ENCODE results near the gene HCN2. TPM values are rescaled to one million over a fixed set of nuclear protein-coding genes. Genes with fewer than 3 reads are reported as not detected.

The HCN2 gene
- total RNA-seq, 3 donors from 2014 or later, result under 0.01 to 0.44 TPM; not detected in 1

GRCh38 chr19:610801-611480, 21.3 kb downstream of the HCN2 start:
- Histone ChIP-seq H3K27ac (peak overlapping the region in 1 of 2 donors; percentile 68), H3K36me3 (no peaks in the 10 kb centered on the region), H3K4me3 (peak overlapping the region; percentile 19 to 61 (median 39)), H3K9me3 (no peaks in the 10 kb centered on the region), H3K4me1 (peaks cover 0 to 6% of the 10 kb centered on the region in 2 donors), H3K27me3 (no peaks in the 10 kb centered on the region)
- no peak for DNase-seq (ENCODE audit: low spot score in 2 of 2)
- intact Hi-C loops (cut with DNase I; ENCODE audit: low total_unique reads), result no loop called here
- no peak for TF ChIP-seq POLR2A (IDR thresholded peaks at IDR 0.05)

DNA sequence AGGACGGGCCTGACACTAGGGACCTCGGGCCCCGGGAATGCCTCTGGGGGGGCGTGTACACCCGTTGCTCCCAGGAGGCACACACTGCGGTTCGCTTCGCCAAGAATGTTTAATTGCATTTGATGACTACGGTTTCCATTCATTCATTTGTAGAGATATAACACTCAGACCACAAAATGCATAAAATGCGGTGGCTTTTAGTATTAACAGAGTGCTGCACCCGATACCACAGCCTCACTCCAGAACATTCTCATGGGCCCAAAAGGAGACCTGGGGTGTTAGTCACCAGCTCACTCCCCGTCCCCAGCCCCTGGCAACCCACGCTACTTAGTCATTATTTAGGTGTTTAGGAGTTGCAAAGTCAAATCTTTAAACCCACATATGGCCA, 21.8 kb downstream of the HCN2 start:
- H3K9me3 ChIP-seq, result no peaks in the 10 kb centered on the region
- H3K4me1 ChIP-seq, result peaks cover 0 to 6% of the 10 kb centered on the region in 2 donors
- no peaks in the 10 kb centered on the region for H3K27me3 ChIP-seq
- no peak overlapping the region for H3K4me3 ChIP-seq
- no peaks in the 10 kb centered on the region for H3K36me3 ChIP-seq
- intact Hi-C loops (cut with DNase I; ENCODE audit: low total_unique reads), result no loop called here
- TF ChIP-seq POLR2AphosphoS5 (IDR thresholded peaks at IDR 0.05), result no peak
- no peak for TF ChIP-seq POLR2A (IDR thresholded peaks at IDR 0.05)
- TF ChIP-seq, protein P1, sequence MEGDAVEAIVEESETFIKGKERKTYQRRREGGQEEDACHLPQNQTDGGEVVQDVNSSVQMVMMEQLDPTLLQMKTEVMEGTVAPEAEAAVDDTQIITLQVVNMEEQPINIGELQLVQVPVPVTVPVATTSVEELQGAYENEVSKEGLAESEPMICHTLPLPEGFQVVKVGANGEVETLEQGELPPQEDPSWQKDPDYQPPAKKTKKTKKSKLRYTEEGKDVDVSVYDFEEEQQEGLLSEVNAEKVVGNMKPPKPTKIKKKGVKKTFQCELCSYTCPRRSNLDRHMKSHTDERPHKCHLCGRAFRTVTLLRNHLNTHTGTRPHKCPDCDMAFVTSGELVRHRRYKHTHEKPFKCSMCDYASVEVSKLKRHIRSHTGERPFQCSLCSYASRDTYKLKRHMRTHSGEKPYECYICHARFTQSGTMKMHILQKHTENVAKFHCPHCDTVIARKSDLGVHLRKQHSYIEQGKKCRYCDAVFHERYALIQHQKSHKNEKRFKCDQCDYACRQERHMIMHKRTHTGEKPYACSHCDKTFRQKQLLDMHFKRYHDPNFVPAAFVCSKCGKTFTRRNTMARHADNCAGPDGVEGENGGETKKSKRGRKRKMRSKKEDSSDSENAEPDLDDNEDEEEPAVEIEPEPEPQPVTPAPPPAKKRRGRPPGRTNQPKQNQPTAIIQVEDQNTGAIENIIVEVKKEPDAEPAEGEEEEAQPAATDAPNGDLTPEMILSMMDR (IDR thresholded peaks at IDR 0.05), result no peak
- H3K27ac ChIP-seq, result peak overlapping the region in 1 of 2 donors; percentile 68
- no peak for DNase-seq (ENCODE audit: low spot score in 2 of 2)

DNA sequence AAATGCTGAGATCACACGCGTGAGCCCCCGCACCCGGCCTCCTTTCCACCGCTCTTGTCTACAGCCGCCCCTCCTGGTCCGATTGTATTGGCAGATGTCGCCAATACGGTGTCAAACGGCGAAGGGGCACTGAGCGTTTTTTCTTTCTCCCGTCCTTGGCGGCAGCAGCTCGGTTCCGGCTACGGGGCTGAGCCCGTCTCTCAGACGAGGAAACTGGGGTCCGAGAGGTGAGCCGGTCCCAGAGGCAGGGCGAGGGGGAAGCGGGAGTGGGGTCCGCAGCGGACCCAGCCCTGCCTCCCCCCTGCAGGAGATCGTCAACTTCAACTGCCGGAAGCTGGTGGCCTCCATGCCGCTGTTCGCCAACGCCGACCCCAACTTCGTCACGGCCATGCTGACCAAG, 23.3 kb downstream of the HCN2 start:
- intact Hi-C loops (cut with DNase I; ENCODE audit: low total_unique reads), result no loop called here
- TF ChIP-seq POLR2A (IDR thresholded peaks at IDR 0.05) (no peak), POLR2AphosphoS5 (IDR thresholded peaks at IDR 0.05) (no peak)
- TF ChIP-seq, protein P1 (IDR thresholded peaks at IDR 0.05), result no peak
- no peaks in the 10 kb centered on the region for H3K27me3 ChIP-seq

GRCh38 chr19:613732-614567, 24.3 kb downstream of the HCN2 start:
- Histone ChIP-seq H3K4me1 (peaks cover 0 to 6% of the 10 kb centered on the region in 2 donors), H3K9me3 (no peaks in the 10 kb centered on the region), H3K4me3 (no peak overlapping the region), H3K27ac (no peak overlapping the region), H3K36me3 (no peaks in the 10 kb centered on the region), H3K27me3 (no peaks in the 10 kb centered on the region)
- TF ChIP-seq POLR2AphosphoS5 (IDR thresholded peaks at IDR 0.05) (no peak), POLR2A (IDR thresholded peaks at IDR 0.05) (no peak)
- TF ChIP-seq, protein P1 (IDR thresholded peaks at IDR 0.05), result no peak
- DNase-seq (ENCODE audit: low spot score in 2 of 2), result no peak
- intact Hi-C loops (cut with DNase I; ENCODE audit: low total_unique reads), result no loop called here

More for the DNA sequence above, 23.3 kb downstream of the HCN2 start:
- Histone ChIP-seq H3K4me1 (peaks cover 0 to 6% of the 10 kb centered on the region in 2 donors), H3K36me3 (no peaks in the 10 kb centered on the region), H3K4me3 (no peak overlapping the region), H3K27ac (no peak overlapping the region), H3K9me3 (no peaks in the 10 kb centered on the region)
- DNase-seq (ENCODE audit: low spot score in 2 of 2), result no peak

DNA sequence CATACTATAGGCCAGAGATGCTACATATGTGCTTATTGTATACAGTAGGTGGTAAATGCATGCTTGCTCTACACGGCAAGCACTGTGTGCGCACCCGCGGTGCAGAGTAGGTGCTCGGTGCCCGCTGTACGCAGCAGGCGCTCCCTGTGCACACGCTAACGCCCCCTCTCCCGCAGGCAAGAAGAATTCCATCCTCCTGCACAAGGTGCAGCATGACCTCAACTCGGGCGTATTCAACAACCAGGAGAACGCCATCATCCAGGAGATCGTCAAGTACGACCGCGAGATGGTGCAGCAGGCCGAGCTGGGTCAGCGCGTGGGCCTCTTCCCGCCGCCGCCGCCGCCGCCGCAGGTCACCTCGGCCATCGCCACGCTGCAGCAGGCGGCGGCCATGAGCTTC, 25.9 kb downstream of the HCN2 start:
- Histone ChIP-seq H3K36me3 (no peaks in the 10 kb centered on the region), H3K9me3 (no peaks in the 10 kb centered on the region), H3K27ac (no peak overlapping the region), H3K4me1 (peaks cover 0 to 4% of the 10 kb centered on the region in 2 donors), H3K4me3 (peak overlapping the region in 1 of 3 donors; percentile 46), H3K27me3 (no peaks in the 10 kb centered on the region)
- DNase-seq (ENCODE audit: low spot score in 2 of 2), result no peak
- intact Hi-C loops (cut with DNase I; ENCODE audit: low total_unique reads), result loop anchor here (5.0 kb wide), 1 partner anchor 1187 kb away; no protein-coding TSS in a partner anchor
- TF ChIP-seq POLR2A (IDR thresholded peaks at IDR 0.05), result no peak
- TF ChIP-seq POLR2AphosphoS5 (IDR thresholded peaks at IDR 0.05), result no peak
- TF ChIP-seq, protein P1 (IDR thresholded peaks at IDR 0.05), result no peak

Data from breast epithelium (tissue), 4 donors.